DOHH2 (cell line): ENCODE results near the gene KLHL6.

Source experiments
- H3F3A ChIP-seq: fragments of 200-600 bp; sonication (generic), shearing (Covaris generic); 2 replicates; pipeline ENCODE4 v1.6.0; 2016; ENCODE audit warnings: antibody characterized with exemption, mild to moderate bottlenecking; ENCODE audit not compliant: control insufficient read depth, insufficient read depth
- H3K27ac ChIP-seq: fragments of 200-600 bp; sonication (generic); 2 replicates; pipeline ENCODE4 v1.5.1; 2014; ENCODE audit warnings: low read depth, mild to moderate bottlenecking, low read length, moderate library complexity
- H3K27me3 ChIP-seq: fragments of 200-600 bp; sonication (generic); 2 replicates; pipeline ENCODE4 v1.6.1; 2014; ENCODE audit warnings: mild to moderate bottlenecking, low read length, mixed read lengths; ENCODE audit not compliant: control insufficient read depth
- H3K36me3 ChIP-seq: fragments of 200-600 bp; sonication (generic); 2 replicates; pipeline ENCODE4 v1.6.1; 2014; ENCODE audit warnings: mild to moderate bottlenecking, low read length, moderate library complexity, mixed read lengths; ENCODE audit not compliant: control insufficient read depth
- H3K4me1 ChIP-seq: fragments of 200-600 bp; sonication (generic); 2 replicates; pipeline ENCODE4 v1.6.1; 2014; ENCODE audit warnings: mild to moderate bottlenecking, low read length, mixed read lengths; ENCODE audit not compliant: control insufficient read depth
- H3K4me2 ChIP-seq: fragments of 200-600 bp; sonication (generic); 2 replicates; pipeline ENCODE4 v1.6.0; 2014; ENCODE audit warnings: mild to moderate bottlenecking, low read length, moderate library complexity
- H3K4me3 ChIP-seq: fragments of 200-600 bp; sonication (generic); 2 replicates; pipeline ENCODE4 v1.5.1; 2014; ENCODE audit warnings: mild to moderate bottlenecking, low read length, mixed read lengths
- H3K79me2 ChIP-seq: fragments of 200-600 bp; sonication (generic); 2 replicates; pipeline ENCODE4 v1.6.1; 2014; ENCODE audit warnings: mild to moderate bottlenecking, low read length, mixed read lengths; ENCODE audit not compliant: control insufficient read depth
- H3K9me2 ChIP-seq: fragments of 200-600 bp; sonication (generic); replicated peaks from 2 replicates; pipeline ENCODE4 v1.6.1; 2014; ENCODE audit warnings: mild to moderate bottlenecking, low read length, mixed read lengths; ENCODE audit not compliant: control insufficient read depth
- H3K9me3 ChIP-seq: fragments of 200-600 bp; sonication (generic); 2 replicates; pipeline ENCODE4 v1.6.1; 2014; ENCODE audit warnings: antibody characterized with exemption, low read length, mixed read lengths; ENCODE audit not compliant: control insufficient read depth, insufficient read depth
- H4K20me1 ChIP-seq: fragments of 200-600 bp; sonication (generic); 2 replicates; pipeline ENCODE4 v1.6.0; 2014; ENCODE audit warnings: low read depth, mild to moderate bottlenecking, antibody characterized with exemption, low read length, moderate library complexity; ENCODE audit not compliant: control insufficient read depth, insufficient read depth
- CTCF ChIP-seq: fragments of 200-600 bp; sonication (generic); IDR thresholded peaks from one replicate; pipeline ENCODE4 v1.5.1; 2014; ENCODE audit warnings: antibody characterized with exemption, mild to moderate bottlenecking, low read depth, low read length; ENCODE audit not compliant: poor library complexity, severe bottlenecking
- EZH2phosphoT487 ChIP-seq: fragments of 200-600 bp; sonication (generic); IDR thresholded peaks from 2 replicates; pipeline ENCODE4 v1.6.1; 2017; ENCODE audit warnings: borderline replicate concordance, mild to moderate bottlenecking, antibody characterized with exemption, low read length, moderate library complexity, mixed read lengths

KLHL6 gene

GRCh38 chr3:183541738-183542137 lies 13.8 kb downstream of the KLHL6 start:
- Histone ChIP-seq H3K9me2 (no peaks in the 10 kb centered on the region), H3F3A (peaks cover 39% of the 10 kb centered on the region), H4K20me1 (peaks cover 29% of the 10 kb centered on the region), H3K36me3 (peaks cover 97% of the 10 kb centered on the region), H3K4me2 (peak overlapping the region; percentile 84), H3K4me3 (peak overlapping the region; percentile 48), H3K79me2 (peaks cover 100% of the 10 kb centered on the region), H3K27ac (peak overlapping the region; percentile 80), H3K9me3 (no peaks in the 10 kb centered on the region), H3K27me3 (no peaks in the 10 kb centered on the region), H3K4me1 (peaks cover 100% of the 10 kb centered on the region)
- TF ChIP-seq CTCF (no peak), EZH2phosphoT487 (no peak)

GRCh38 chr3:183541235-183541655 lies 14.3 kb downstream of the KLHL6 start:
- Histone ChIP-seq H3K4me2 (peak overlapping the region; percentile 84), H3F3A (peaks cover 36% of the 10 kb centered on the region), H3K4me1 (peaks cover 100% of the 10 kb centered on the region), H3K27me3 (no peaks in the 10 kb centered on the region), H3K27ac (peak overlapping the region; percentile 80), H4K20me1 (peaks cover 26% of the 10 kb centered on the region), H3K36me3 (peaks cover 96% of the 10 kb centered on the region), H3K9me2 (no peaks in the 10 kb centered on the region), H3K4me3 (peak overlapping the region; percentile 48), H3K9me3 (no peaks in the 10 kb centered on the region), H3K79me2 (peaks cover 100% of the 10 kb centered on the region)
- TF ChIP-seq EZH2phosphoT487: no peak
- peak; percentile 71 for TF ChIP-seq CTCF

- Histone ChIP-seq H3K36me3 (peaks cover 92% of the 10 kb centered on the region), H4K20me1 (peaks cover 22% of the 10 kb centered on the region), H3K27me3 (no peaks in the 10 kb centered on the region), H3K27ac (peak overlapping the region; percentile 80), H3K9me2 (no peaks in the 10 kb centered on the region), H3K4me1 (peaks cover 100% of the 10 kb centered on the region), H3F3A (peaks cover 36% of the 10 kb centered on the region), H3K79me2 (peaks cover 100% of the 10 kb centered on the region), H3K4me2 (peak overlapping the region; percentile 84), H3K9me3 (no peaks in the 10 kb centered on the region), H3K4me3 (peak overlapping the region; percentile 48)
- TF ChIP-seq EZH2phosphoT487: no peak
- no peak for TF ChIP-seq CTCF
Observed at GRCh38 chr3:183540501-183541234, 14.8 kb downstream of the KLHL6 start.
